ENCODE results near the gene PCLO. TPM values are rescaled to one million over a fixed set of nuclear protein-coding genes. Genes with fewer than 3 reads are reported as not detected.

Gene PCLO
- total and polyA plus RNA-seq, 9 of the 15 experiments (the other 6 are each of a cell fraction or from before 2014, with no cell fraction given) = under 0.01 to 0.01 TPM; not detected in 7

GRCh38 chr7:83011954-83012353 lies 150.7 kb downstream of the PCLO start:
- BruUV-seq (replicated peaks) = no TSS peak
- no peak for FAIRE-seq
- no peaks in the 10 kb centered on the region for H3K4me1 ChIP-seq (replicated peaks in 1 of 2; ENCODE audit: control insufficient read depth in 2 of 2, insufficient read depth in 2 of 2, low read length in 2 of 2)
- TF ChIP-seq ZC3H11A (IDR thresholded peaks at IDR 0.05; ENCODE audit: low read depth, low read length) (no peak), ZNF780A (CRISPR knock-in tag; IDR thresholded peaks at IDR 0.05) (no peak), ZNF316 (IDR thresholded peaks at IDR 0.05) (peak; percentile 73), HSF4 (CRISPR knock-in tag; IDR thresholded peaks at IDR 0.05; ENCODE audit: borderline replicate concordance) (no peak), C11orf30 (IDR thresholded peaks at IDR 0.05; ENCODE audit: low read depth) (peak; percentile 46), ZNF318 (IDR thresholded peaks at IDR 0.05; ENCODE audit: borderline replicate concordance in 1 of 2, low read depth in 1 of 2) (no peak), ZNF146 (CRISPR knock-in tag; IDR thresholded peaks at IDR 0.05; ENCODE audit: unreplicated experiment) (no peak), PRDM10 (IDR thresholded peaks at IDR 0.05; ENCODE audit: partially characterized antibody) (no peak), MAFG (tag; conservative IDR thresholded peaks at IDR 0.05) (peak; percentile 33; the same call in 1 of the 2 replicates), PURB (CRISPR knock-in tag; IDR thresholded peaks at IDR 0.05; ENCODE audit: low read depth) (no peak), MAFK (IDR thresholded peaks at IDR 0.05; ENCODE audit: low read length) (peak; percentile 45; the same call in 1 of the 2 replicates), MAFF (IDR thresholded peaks at IDR 0.05; ENCODE audit: low read length) (peak; percentile 49), ZFP36 (IDR thresholded peaks at IDR 0.05; ENCODE audit: low read depth, low read length, partially characterized antibody) (no peak)

More at GRCh38 chr7:83011954-83012353, 150.7 kb downstream of the PCLO start:
- DNase-seq (ENCODE audit: extremely low read depth in 1 of 4, low spot score in 3 of 4) (no peak), ATAC-seq (no peak)
- in situ Hi-C loops (cut with MboI) = no loop called here
- CTCF ChIA-PET (ENCODE audit: low intra/inter-chr PET ratio) = no interaction called here
- Histone ChIP-seq H3K9me3 (replicated peaks; ENCODE audit: control insufficient read depth, insufficient read depth, low read depth, low read length) (0 out of 2 replicates have a peak, but pooled peaks cover 1% of the 10 kb centered on the region), H3K4me2 (ENCODE audit: insufficient read depth, low read length) (no peak overlapping the region), H3K36me3 (ENCODE audit: control insufficient read depth, insufficient read depth, low read length) (no peaks in the 10 kb centered on the region), H2AFZ (ENCODE audit: low read depth, low read length) (no peak overlapping the region), H3K9ac (ENCODE audit: insufficient read depth in 1 of 2, low read depth in 2 of 2, low read length in 2 of 2) (no peak overlapping the region), H3K4me3 (no peak overlapping the region), H3K27ac (ENCODE audit: extremely low read depth, low read depth, low read length) (no peak overlapping the region), H3K79me2 (ENCODE audit: control insufficient read depth, insufficient read depth, low read length) (no peaks in the 10 kb centered on the region), H3K27me3 (ENCODE audit: control insufficient read depth in 2 of 2, insufficient read depth in 2 of 2, low read length in 2 of 2) (no peaks in the 10 kb centered on the region), H4K20me1 (replicated peaks; ENCODE audit: control insufficient read depth, insufficient read depth, low read length) (no peaks in the 10 kb centered on the region), H3K9me1 (ENCODE audit: control insufficient read depth, insufficient read depth, low read length) (no peaks in the 10 kb centered on the region)
- POLR2A ChIA-PET = no interaction called here
- intact Hi-C loops (cut with micrococcal nuclease) = no loop called here
- WGBS (ENCODE audit: insufficient coverage, low coverage, missing lambda C conversion rate) = 0% methylated on average over 1 of the region's 1 CpG
